Ovary (tissue), 9 donors: ENCODE data around the gene EIF2S2. TPM values are rescaled to one million over a fixed set of nuclear protein-coding genes. Genes with fewer than 3 reads are reported as not detected.

ENCODE experiments used
- DNase-seq, 5 donors: peaks; one replicate each; pipeline ENCODE4 v3.0.0-alpha.2; 2019 to 2020
- H3K27ac ChIP-seq, 2 donors: fragments of 200-600 bp; one replicate each; pipeline versions ENCODE4 v1.5.1 to v1.8.0; 2019 to 2022
- H3K27me3 ChIP-seq: fragments of 200-600 bp; one replicate; pipeline ENCODE4 v1.8.0; 2022
- H3K36me3 ChIP-seq: fragments of 200-600 bp; sonication (generic); one replicate; pipeline ENCODE4 v1.5.1; 2019
- H3K4me1 ChIP-seq: one replicate; pipeline ENCODE4 v1.8.1; 2013; ENCODE audit warnings: mild to moderate bottlenecking, moderate library complexity; ENCODE audit not compliant: insufficient read depth
- H3K4me3 ChIP-seq: fragments of 200-600 bp; sonication (generic); one replicate; pipeline ENCODE4 v1.5.1; 2017
- H3K9me3 ChIP-seq, 2 donors: fragments of 200-600 bp in 1 of 2; sonication (generic) in 1 of 2; one replicate each; pipeline versions ENCODE4 v1.5.1 to v1.8.1; 2013 to 2019; ENCODE audit warnings: mild to moderate bottlenecking in 1 of 2, moderate library complexity in 1 of 2
- CTCF ChIP-seq, 3 donors: fragments of 450-650 bp in 2 of 3; fragments of 200-600 bp in 1 of 3; IDR thresholded peaks; one replicate each; pipeline versions ENCODE4 v1.5.1 to v1.8.0; 2016 to 2022; ENCODE audit warnings: antibody characterized with exemption in 3 of 3, mild to moderate bottlenecking in 1 of 3
- EP300 ChIP-seq: sonication (generic); formaldehyde crosslinking; IDR thresholded peaks from one replicate; pipeline ENCODE4 v1.6.1; 2017; ENCODE audit warnings: antibody characterized with exemption
- POLR2A ChIP-seq: fragments of 450-650 bp; IDR thresholded peaks from one replicate; pipeline ENCODE4 v1.6.1; 2017; ENCODE audit warnings: antibody characterized with exemption, mild to moderate bottlenecking, moderate library complexity
- WGBS, 3 donors: extraction: QIAGEN DNeasy Blood & Tissue Kit in 1 of 3; methylation state at CpG; one replicate each; pipeline versions ENCODE4 v1.1.5 to v1.1.7; 2013 to 2017; 5-methylcytosine and 5-hydroxymethylcytosine counted together
- intact Hi-C, 4 donors: fragments of 100-400 bp; cut with DNase I; formaldehyde crosslinking; loops; one replicate each; pipeline versions ENCODE4 v1.11.0 to v1.15.1; 2022 to 2023
- polyA plus RNA-seq, 2 donors: library from polyadenylated mRNA; stranded (reverse); fragments of 200-250 nt in 1 of 2; fragments of 350-450 nt in 1 of 2; fragmentation: Illumina TruSeq in 1 of 2; extraction: RNeasy Lipid Tissue Mini Kit (QIAGEN cat#74804) in 1 of 2; gene quantifications; one replicate each; pipeline ENCODE4 v1.2.3, GENCODE V29; 2013 to 2014
- total RNA-seq, 7 donors: library from RNA; depleted of rRNA in 2 of 7; stranded (reverse); fragments of >200 nt in 2 of 7; fragmentation: NEBNext Ultra II Directional in 3 of 7; extraction: Animal tissue kit (Norgen Biotek cat#: 25700) in 3 of 7; gene quantifications; one replicate each; pipeline versions ENCODE4 v1.1.0 to v1.2.4, GENCODE V29; 2016 to 2023
- donor health status: DM: no; HTN: no; CAD: no; lungs with moderate emphysema.
- donor health status: DM: no; HTN: no; CAD: no.
- donor health status: Bipolar disorder and iron deficiency.
- donor health status: DM: yes; HTN: yes; CAD: no.
- donor health status: DM: no; HTN: no; CAD: no.
- donor health status: DM: yes; HTN: yes; CAD: no.

Gene EIF2S2
- total and polyA plus RNA-seq, 9 donors: 29.1 to 85.8 (median 36.1) TPM

GRCh38 chr20:34109442-34109841 lies 2.6 kb downstream of the EIF2S2 start:
- H3K27me3 ChIP-seq: no peaks in the 10 kb centered on the region
- no peak overlapping the region for H3K27ac ChIP-seq
- H3K4me1 ChIP-seq: peaks cover 12% of the 10 kb centered on the region
- intact Hi-C loops: no loop called here
- no peak for DNase-seq
- TF ChIP-seq CTCF (IDR thresholded peaks at IDR 0.05) (no peak), EP300 (no peak)
- H3K4me3 ChIP-seq: no peak overlapping the region
- 85 to 87% (median 87%) methylated on average over 6 of the region's 6 CpGs for WGBS, 3 donors
- H3K9me3 ChIP-seq: no peaks in the 10 kb centered on the region
- H3K36me3 ChIP-seq: no peaks in the 10 kb centered on the region

GRCh38 chr20:34108616-34109174 lies 3.3 kb downstream of the EIF2S2 start:
- no peak for DNase-seq
- WGBS, 3 donors: 71 to 79% (median 78%) methylated on average over 4 of the region's 4 CpGs
- peaks cover 12% of the 10 kb centered on the region for H3K4me1 ChIP-seq
- no peaks in the 10 kb centered on the region for H3K27me3 ChIP-seq
- no peak for TF ChIP-seq CTCF (IDR thresholded peaks at IDR 0.05)
- TF ChIP-seq EP300: no peak
- no peak for TF ChIP-seq POLR2A
- no peak overlapping the region for H3K27ac ChIP-seq
- intact Hi-C loops: no loop called here
- H3K36me3 ChIP-seq: no peaks in the 10 kb centered on the region
- no peaks in the 10 kb centered on the region for H3K9me3 ChIP-seq
- no peak overlapping the region for H3K4me3 ChIP-seq

GRCh38 chr20:34105978-34106675 lies 5.9 kb downstream of the EIF2S2 start:
- Histone ChIP-seq H3K9me3 (no peaks in the 10 kb centered on the region), H3K4me1 (peaks cover 10% of the 10 kb centered on the region), H3K27ac (no peak overlapping the region), H3K4me3 (no peak overlapping the region), H3K27me3 (no peaks in the 10 kb centered on the region), H3K36me3 (no peaks in the 10 kb centered on the region)
- intact Hi-C loops: no loop called here
- no peak for DNase-seq
- WGBS, 3 donors: 85 to 92% (median 91%) methylated on average over 3 of the region's 3 CpGs
- TF ChIP-seq EP300 (no peak), CTCF (IDR thresholded peaks at IDR 0.05) (no peak), POLR2A (no peak)

GRCh38 chr20:34104059-34104458 lies 8.0 kb downstream of the EIF2S2 start:
- Histone ChIP-seq H3K27me3 (no peaks in the 10 kb centered on the region), H3K9me3 (no peaks in the 10 kb centered on the region), H3K4me1 (peaks cover 3% of the 10 kb centered on the region), H3K27ac (no peak overlapping the region), H3K36me3 (no peaks in the 10 kb centered on the region), H3K4me3 (no peak overlapping the region)
- WGBS, 3 donors: 88 to 91% (median 90%) methylated on average over 3 of the region's 3 CpGs
- no peak for DNase-seq
- TF ChIP-seq CTCF (IDR thresholded peaks at IDR 0.05): no peak
- no peak for TF ChIP-seq EP300
- no peak for TF ChIP-seq POLR2A
- intact Hi-C loops: no loop called here
